ENCODE measurements around the gene CAMK1G. TPM values are rescaled to one million over a fixed set of nuclear protein-coding genes. Genes with fewer than 3 reads are reported as not detected.

Gene CAMK1G
- total RNA-seq, 1 experiment from 2014 or later = 21.2 TPM

- no peaks in the 10 kb centered on the region for H3K9me3 ChIP-seq (ENCODE audit: low read depth, low read length, poor library complexity, severe bottlenecking)
- POLR2A ChIA-PET (ENCODE audit: low non-redundant PET) = no interaction called here
- H3K4me3 ChIP-seq (ENCODE audit: low read depth, low read length, poor library complexity, severe bottlenecking) = no peak overlapping the region
- no peak for TF ChIP-seq CTCF (conservative IDR thresholded peaks at IDR 0.05; ENCODE audit: low read depth, low read length)
- TF ChIP-seq EZH2 (IDR thresholded peaks at IDR 0.05; ENCODE audit: borderline replicate concordance, low read depth, low read length, poor library complexity, severe bottlenecking) = no peak
- CTCF ChIA-PET = no interaction called here
- intact Hi-C loops (cut with micrococcal nuclease; ENCODE audit: unreplicated experiment) = loop anchor here (5.0 kb wide), 1 partner anchor 1447 kb away; no protein-coding TSS in a partner anchor
- peaks cover 25% of the 10 kb centered on the region for H3K36me3 ChIP-seq (ENCODE audit: insufficient read depth, low read length, poor library complexity, severe bottlenecking)
- no peaks in the 10 kb centered on the region for H3K27me3 ChIP-seq (replicated peaks; ENCODE audit: insufficient read depth, low read depth, low read length, poor library complexity)
- H3K4me1 ChIP-seq (ENCODE audit: insufficient read depth, low read length, poor library complexity, severe bottlenecking) = peaks cover 51% of the 10 kb centered on the region
- H3K27ac ChIP-seq (ENCODE audit: low read depth, low read length, poor library complexity, severe bottlenecking) = peak overlapping the region; percentile 26
- BruUV-seq (replicated peaks) = no TSS peak
- no peak for DNase-seq (ENCODE audit: low spot score)
Measured at GRCh38 chr1:209594440-209594839, 10.9 kb downstream of the CAMK1G start.

- DNase-seq (ENCODE audit: low spot score) = no peak
- Histone ChIP-seq H3K27me3 (replicated peaks; ENCODE audit: insufficient read depth, low read depth, low read length, poor library complexity) (no peaks in the 10 kb centered on the region), H3K4me1 (ENCODE audit: insufficient read depth, low read length, poor library complexity, severe bottlenecking) (peaks cover 51% of the 10 kb centered on the region), H3K36me3 (ENCODE audit: insufficient read depth, low read length, poor library complexity, severe bottlenecking) (peaks cover 31% of the 10 kb centered on the region), H3K4me3 (ENCODE audit: low read depth, low read length, poor library complexity, severe bottlenecking) (no peak overlapping the region), H3K27ac (ENCODE audit: low read depth, low read length, poor library complexity, severe bottlenecking) (peak overlapping the region; percentile 26), H3K9me3 (ENCODE audit: low read depth, low read length, poor library complexity, severe bottlenecking) (no peaks in the 10 kb centered on the region)
- ChIA-PET POLR2A (ENCODE audit: low non-redundant PET) (no interaction called here), CTCF (no interaction called here)
- TF ChIP-seq CTCF (conservative IDR thresholded peaks at IDR 0.05; ENCODE audit: low read depth, low read length) (no peak), EZH2 (IDR thresholded peaks at IDR 0.05; ENCODE audit: borderline replicate concordance, low read depth, low read length, poor library complexity, severe bottlenecking) (no peak)
- BruUV-seq (replicated peaks) = no TSS peak
- intact Hi-C loops (cut with micrococcal nuclease; ENCODE audit: unreplicated experiment) = no loop called here
Measured at GRCh38 chr1:209595028-209595427, 11.5 kb downstream of the CAMK1G start.

- no peak overlapping the region for H3K4me3 ChIP-seq (ENCODE audit: low read depth, low read length, poor library complexity, severe bottlenecking)
Measured at GRCh38 chr1:209595599-209596285, 12.2 kb downstream of the CAMK1G start.

More at GRCh38 chr1:209595599-209596285, 12.2 kb downstream of the CAMK1G start:
- ChIA-PET CTCF (no interaction called here), POLR2A (ENCODE audit: low non-redundant PET) (no interaction called here)
- H3K27me3 ChIP-seq (replicated peaks; ENCODE audit: insufficient read depth, low read depth, low read length, poor library complexity) = no peaks in the 10 kb centered on the region
- DNase-seq (ENCODE audit: low spot score) = no peak
- BruUV-seq (replicated peaks) = no TSS peak
- peaks cover 52% of the 10 kb centered on the region for H3K4me1 ChIP-seq (ENCODE audit: insufficient read depth, low read length, poor library complexity, severe bottlenecking)
- H3K9me3 ChIP-seq (ENCODE audit: low read depth, low read length, poor library complexity, severe bottlenecking) = no peaks in the 10 kb centered on the region
- TF ChIP-seq CTCF (conservative IDR thresholded peaks at IDR 0.05; ENCODE audit: low read depth, low read length) (no peak), EZH2 (IDR thresholded peaks at IDR 0.05; ENCODE audit: borderline replicate concordance, low read depth, low read length, poor library complexity, severe bottlenecking) (no peak)
- H3K36me3 ChIP-seq (ENCODE audit: insufficient read depth, low read length, poor library complexity, severe bottlenecking) = peaks cover 38% of the 10 kb centered on the region
- intact Hi-C loops (cut with micrococcal nuclease; ENCODE audit: unreplicated experiment) = no loop called here
- H3K27ac ChIP-seq (ENCODE audit: low read depth, low read length, poor library complexity, severe bottlenecking) = peak overlapping the region; percentile 60

Data from A673 (cell line).